ENCODE data around the gene CNTLN. TPM values are rescaled to one million over a fixed set of nuclear protein-coding genes. Genes with fewer than 3 reads are reported as not detected.
"Not testable (repeated sequence)": the region's sequence is repeated elsewhere in the genome, so short reads cannot be mapped to it uniquely, and the experiment has no call there.

CNTLN gene
- 18.6 TPM for total RNA-seq

- DNase-seq, result peak; percentile 84
Observed at GRCh38 chr9:17134396-17135294, at the start of gene CNTLN. CNTLN (plus strand) TSS chr9:17135040; CDS start chr9:17135066, 26 bp downstream.

- no peak for DNase-seq
Observed at GRCh38 chr9:17088566-17088965, 46.3 kb upstream of the CNTLN start.

- DNase-seq, result no peak
Observed at GRCh38 chr9:17090041-17090440, 44.8 kb upstream of the CNTLN start.

- peak; percentile 18 for DNase-seq
Observed at GRCh38 chr9:17116400-17116837, 18.4 kb upstream of the CNTLN start.

DNA sequence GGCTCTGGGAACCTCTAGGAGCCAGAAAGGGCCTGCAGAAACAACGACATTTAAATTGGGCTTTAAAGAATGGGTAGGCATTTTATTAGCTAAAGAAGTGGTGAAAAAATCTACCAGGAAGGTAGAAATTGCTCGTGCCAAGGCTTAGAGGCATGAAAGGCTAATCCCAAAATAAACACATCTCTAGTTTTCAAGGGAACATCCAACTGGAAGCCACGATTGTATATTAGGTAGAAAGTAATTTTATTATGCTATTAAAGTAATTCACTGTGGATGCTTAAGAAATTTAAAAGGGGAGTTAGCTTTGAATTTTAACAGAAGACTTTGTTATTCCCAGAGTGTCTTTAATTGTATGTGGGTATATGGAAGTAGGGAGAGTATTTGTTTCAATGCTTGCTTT, 17.5 kb upstream of the CNTLN start:
- no peak for DNase-seq

DNA sequence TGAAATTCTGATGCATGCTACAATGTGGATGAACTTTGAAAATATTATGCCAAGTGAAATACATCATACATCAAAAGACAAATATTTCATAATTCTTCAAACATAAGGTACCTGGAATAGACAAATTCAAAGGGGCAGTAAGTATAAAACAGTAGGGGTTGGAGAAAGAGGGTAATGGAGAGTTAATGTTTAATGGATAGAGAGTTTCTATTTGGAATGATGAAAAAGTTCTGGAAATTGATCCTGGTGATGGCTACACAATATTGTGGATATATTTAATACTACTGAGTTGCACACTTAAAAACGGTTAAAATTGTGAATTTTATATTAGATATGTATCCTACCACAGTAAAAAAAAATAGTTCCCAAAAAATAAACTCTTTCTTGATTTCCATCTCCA, 14.6 kb upstream of the CNTLN start:
- DNase-seq, result no peak

- no peak for DNase-seq
Observed at GRCh38 chr9:17121264-17121663, 13.6 kb upstream of the CNTLN start.

DNA sequence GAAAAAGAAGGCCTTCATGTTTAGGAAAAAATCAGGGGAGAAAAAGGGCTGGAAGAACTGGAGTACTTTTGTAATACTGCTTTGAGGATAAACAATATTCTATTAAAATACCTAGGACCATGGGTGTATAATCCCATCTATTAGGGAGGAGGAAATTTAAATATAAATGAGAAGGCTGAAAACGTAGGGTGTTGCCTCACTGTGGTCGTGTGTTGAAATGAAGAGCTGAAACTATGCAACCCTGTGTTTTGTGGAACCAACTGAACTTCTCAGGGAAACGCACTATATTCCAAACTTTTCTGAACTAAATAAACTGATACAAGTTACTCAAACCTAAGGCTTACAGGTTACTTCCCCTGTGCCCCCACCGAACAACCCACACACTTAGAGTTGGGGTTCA, 4.5 kb upstream of the CNTLN start:
- no peak for DNase-seq

GRCh38 chr9:17130725-17131124, 4.1 kb upstream of the CNTLN start:
- DNase-seq, result no peak

DNA sequence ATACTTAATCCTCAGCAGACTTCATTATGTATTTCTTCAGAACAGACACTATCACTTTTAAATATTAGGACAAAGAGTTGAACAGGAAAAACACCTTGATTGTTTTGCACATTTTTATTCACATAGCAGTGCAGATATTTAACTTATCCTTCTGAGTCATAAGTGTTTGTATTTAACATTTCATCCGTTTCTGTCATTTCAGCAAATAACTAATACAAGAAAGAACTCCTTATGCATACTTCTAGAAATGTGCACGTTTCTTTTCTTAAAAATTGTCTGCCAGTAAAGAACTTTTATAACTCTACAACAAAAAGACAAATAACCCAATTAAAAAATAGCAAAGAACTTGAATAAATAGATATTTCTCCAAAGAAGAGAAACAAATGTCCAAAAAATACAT, 3.3 kb upstream of the CNTLN start:
- DNase-seq, result no peak

- peak; percentile 18 for DNase-seq
Observed at GRCh38 chr9:17135295-17136160, 688 bp downstream of the CNTLN start.

- DNase-seq, result no peak
Observed at GRCh38 chr9:17137566-17137965, 2.7 kb downstream of the CNTLN start.

GRCh38 chr9:17138503-17138902, 3.7 kb downstream of the CNTLN start:
- no peak for DNase-seq

- no peak for DNase-seq
Observed at GRCh38 chr9:17140418-17140817, 5.6 kb downstream of the CNTLN start.

- no peak for DNase-seq
Observed at GRCh38 chr9:17148324-17148723, 13.5 kb downstream of the CNTLN start.

DNA sequence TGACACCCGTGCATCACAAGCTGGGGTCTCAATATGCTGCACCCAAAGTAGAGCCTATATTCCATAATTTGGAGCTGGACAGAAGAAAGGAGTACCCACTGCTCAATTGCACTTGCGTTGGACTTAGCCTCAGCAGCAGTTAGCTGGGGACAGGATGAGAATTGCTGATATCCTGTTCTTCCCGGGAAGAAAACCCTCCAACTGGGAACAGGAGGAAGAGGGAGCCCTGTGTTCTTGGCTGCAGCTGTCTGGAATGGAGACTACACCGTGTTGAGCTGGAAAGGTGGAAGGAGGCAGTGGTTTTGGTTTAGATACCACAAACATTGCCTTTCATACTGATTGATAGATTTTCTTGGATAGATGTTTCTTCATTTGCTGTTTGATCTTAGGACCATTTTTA, 24.6 kb downstream of the CNTLN start:
- DNase-seq, result no peak

- no peak for DNase-seq
Observed at GRCh38 chr9:17160327-17160726, 25.5 kb downstream of the CNTLN start.

DNA sequence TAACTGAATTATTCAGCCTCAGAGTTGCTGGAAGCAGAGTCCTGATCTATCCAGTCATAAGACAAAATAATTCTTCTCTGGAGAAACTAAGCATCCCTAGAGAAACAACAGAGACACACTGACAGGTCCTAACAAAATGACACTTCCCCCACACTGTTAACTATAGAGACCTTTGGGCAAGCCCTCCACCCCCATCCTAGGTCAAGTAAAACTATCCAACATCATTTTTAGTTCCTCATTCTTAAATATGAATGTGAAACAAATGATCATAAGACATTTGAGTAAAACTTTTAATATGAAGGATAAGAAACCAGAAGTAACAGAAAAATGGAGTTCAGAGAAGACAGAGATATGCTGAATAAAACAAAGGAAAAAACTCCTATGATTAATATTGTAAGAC, 30.9 kb downstream of the CNTLN start:
- DNase-seq, result no peak

DNA sequence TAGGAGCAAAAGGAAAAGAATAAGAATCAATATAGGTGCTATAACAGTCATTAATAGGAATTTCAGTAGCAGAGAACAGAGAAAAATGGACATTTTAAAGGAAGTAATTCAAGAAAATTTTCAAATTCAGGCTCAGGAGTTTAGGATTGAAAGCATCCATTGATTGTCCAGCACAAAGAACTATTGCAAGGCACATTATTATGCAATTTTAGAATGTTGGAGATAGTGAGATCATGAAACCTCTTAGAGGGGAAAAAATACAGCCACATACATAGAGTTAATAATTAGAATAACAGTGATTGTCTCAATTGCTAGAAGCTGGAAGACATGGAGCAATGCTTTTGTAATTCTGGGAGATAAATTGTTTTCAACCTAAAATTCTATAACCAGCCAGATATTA, 31.5 kb downstream of the CNTLN start:
- DNase-seq, result no peak

DNA sequence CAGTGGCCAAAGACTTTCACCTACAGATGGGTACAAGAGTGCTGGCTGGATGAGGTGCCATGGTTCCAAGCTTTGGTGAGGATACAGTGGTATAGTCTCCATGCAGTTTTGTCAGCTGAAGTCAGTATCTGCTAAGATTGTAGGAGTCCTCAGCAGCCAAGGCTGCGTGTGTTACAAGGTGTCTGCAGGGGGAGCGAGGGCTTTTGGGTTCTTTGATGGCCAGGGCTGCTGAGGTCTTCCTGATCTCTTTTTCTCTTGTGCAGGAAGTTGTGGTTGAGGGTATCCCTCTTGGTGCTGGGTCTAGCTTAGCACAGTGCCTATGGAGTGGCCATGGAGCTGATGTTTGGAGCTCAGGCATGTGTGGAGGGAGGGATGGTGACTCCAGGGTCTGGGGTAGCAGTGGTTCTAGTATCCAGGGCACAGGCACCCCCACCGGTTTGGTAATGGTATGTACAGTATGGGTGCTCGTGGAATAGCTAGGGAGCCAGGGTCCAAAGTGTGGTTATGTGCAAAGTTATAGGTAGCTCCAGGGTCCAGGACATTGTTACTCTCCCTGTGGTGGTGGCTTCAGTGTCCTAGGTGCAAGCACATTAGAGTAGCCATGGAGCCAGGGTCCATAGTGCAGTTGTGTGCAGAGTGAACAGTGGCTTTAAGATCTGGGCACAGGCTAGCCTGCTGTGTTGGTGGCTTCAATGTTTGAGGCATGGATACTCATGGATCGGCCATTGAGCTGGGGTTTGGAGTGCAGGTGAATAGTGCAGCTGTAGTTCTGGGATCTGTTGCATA, 36.7 kb downstream of the CNTLN start:
- no peak for DNase-seq

GRCh38 chr9:17177496-17177895, 42.7 kb downstream of the CNTLN start:
- not testable (repeated sequence) for DNase-seq

DNA sequence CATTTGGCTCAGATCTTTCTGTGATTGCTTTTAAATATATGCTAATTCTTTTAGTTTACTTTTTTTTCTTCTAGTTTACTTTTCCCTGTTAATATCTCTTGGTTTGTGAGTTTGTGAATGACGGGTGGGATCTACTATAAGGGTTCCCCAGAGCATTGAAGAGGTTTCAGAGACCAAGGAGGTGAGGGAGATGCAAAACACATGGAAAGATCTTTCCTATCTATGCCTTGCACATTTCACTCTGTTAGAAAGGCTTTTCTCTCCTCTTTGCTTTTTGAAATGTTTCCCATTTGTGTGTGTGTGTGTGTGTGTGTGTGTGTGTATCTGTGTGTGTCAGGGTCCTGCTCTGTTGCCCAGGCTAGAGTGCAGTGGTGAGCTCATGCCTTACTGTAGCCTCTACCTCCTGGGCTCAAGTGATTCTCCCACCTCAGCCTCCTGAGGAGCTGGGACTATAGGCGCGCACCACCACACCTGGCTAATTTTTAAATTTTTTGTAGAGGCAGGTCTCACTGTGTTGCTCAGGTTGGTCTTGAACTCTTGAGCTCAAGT, 50.7 kb downstream of the CNTLN start:
- no peak for DNase-seq
